GM12891 (cell line): Measurements from ENCODE around the gene DLG1.

Experiments used
- POLR2A ChIP-seq: IDR thresholded peaks from 2 replicates; pipeline ENCODE4 v1.6.1; 2011; ENCODE audit warnings: low read depth, low read length, control low read depth
- POLR2AphosphoS5 ChIP-seq: IDR thresholded peaks from 2 replicates; pipeline ENCODE4 v1.6.1; 2011; ENCODE audit warnings: low read depth, low read length, control low read depth
- POU2F2 ChIP-seq: IDR thresholded peaks from 2 replicates; pipeline ENCODE4 v1.6.1; 2011; ENCODE audit warnings: low read depth, mild to moderate bottlenecking, control low read depth, low read length, moderate library complexity
- SPI1 ChIP-seq: IDR thresholded peaks from 2 replicates; pipeline ENCODE4 v1.6.1; 2011; ENCODE audit warnings: low read depth, low read length, control low read depth
- TAF1 ChIP-seq: IDR thresholded peaks from 2 replicates; pipeline ENCODE4 v1.6.1; 2011; ENCODE audit warnings: low read depth, low read length, control low read depth

GRCh38 chr3:197062446-197062845 lies 236.0 kb downstream of the DLG1 start:
- TF ChIP-seq POLR2A = no peak
- TF ChIP-seq POLR2AphosphoS5 = no peak
- TF ChIP-seq TAF1 = no peak
- TF ChIP-seq SPI1 = no peak
- TF ChIP-seq POU2F2 = no peak
